ENCODE measurements around the gene METTL24. TPM values are rescaled to one million over a fixed set of nuclear protein-coding genes. Genes with fewer than 3 reads are reported as not detected.

The METTL24 gene
- total RNA-seq, 2 donors from 2014 or later: 0.96 to 3.0 TPM

DNA sequence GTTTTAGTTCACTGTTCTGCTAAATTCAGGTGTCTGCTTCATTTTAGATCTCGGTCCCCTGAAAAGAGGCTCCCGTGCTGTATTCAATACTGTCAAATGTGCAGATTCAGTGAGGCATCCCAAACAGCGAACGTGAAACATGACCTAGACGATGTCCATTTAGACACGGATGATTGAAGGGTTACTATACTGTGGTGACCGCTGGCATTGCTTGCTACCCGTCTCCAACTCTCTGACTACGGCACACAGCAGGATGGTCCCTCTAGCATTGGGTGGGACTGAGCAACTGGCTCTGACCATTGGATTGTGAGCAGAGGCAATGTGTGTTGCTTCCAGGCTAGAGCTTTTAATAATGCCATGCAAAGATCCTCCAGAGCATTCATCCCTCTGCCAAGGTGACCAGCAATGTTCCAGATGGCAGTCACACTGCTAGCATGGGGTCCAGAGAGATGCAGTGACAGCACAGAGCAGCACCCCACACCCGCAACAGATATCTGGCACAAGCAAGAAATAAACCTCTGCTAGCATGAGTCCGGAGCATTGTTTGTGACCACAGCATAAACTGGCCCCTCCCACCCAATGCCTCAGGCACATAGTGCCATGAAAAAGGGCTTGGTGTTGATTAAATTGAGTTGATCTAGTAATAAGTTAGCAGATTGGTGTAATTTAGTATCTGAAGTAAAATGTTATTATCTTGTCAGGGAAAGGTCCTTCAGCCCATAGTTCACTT lies 9.0 kb downstream of the METTL24 start:
- intact Hi-C loops (cut with DNase I): no loop called here

GRCh38 chr6:110345025-110345424 lies 13.1 kb downstream of the METTL24 start:
- Histone ChIP-seq H3K4me3 (no peak overlapping the region), H3K27ac (no peak overlapping the region), H3K4me1 (replicated peaks) (no peaks in the 10 kb centered on the region), H3K36me3 (no peaks in the 10 kb centered on the region), H3K27me3 (replicated peaks; ENCODE audit: insufficient read depth) (no peaks in the 10 kb centered on the region), H3K9me3 (no peaks in the 10 kb centered on the region)
- no peak for DNase-seq (ENCODE audit: low spot score)
- WGBS: 46% methylated on average over 4 of the region's 4 CpGs
- TF ChIP-seq POLR2A (IDR thresholded peaks at IDR 0.05) (no peak), POLR2AphosphoS5 (IDR thresholded peaks at IDR 0.05) (no peak), CTCF (IDR thresholded peaks at IDR 0.05) (no peak)
- intact Hi-C loops (cut with DNase I): no loop called here

More for the DNA sequence above, 9.0 kb downstream of the METTL24 start:
- WGBS: 87% methylated on average over 11 of the region's 11 CpGs
- H3K4me1 ChIP-seq (replicated peaks): no peaks in the 10 kb centered on the region
- DNase-seq (ENCODE audit: low spot score): no peak
- no peaks in the 10 kb centered on the region for H3K9me3 ChIP-seq
- H3K4me3 ChIP-seq: no peak overlapping the region
- H3K27me3 ChIP-seq (replicated peaks; ENCODE audit: insufficient read depth): no peaks in the 10 kb centered on the region
- TF ChIP-seq CTCF (IDR thresholded peaks at IDR 0.05) (no peak), POLR2AphosphoS5 (IDR thresholded peaks at IDR 0.05) (no peak), POLR2A (IDR thresholded peaks at IDR 0.05) (no peak)
- no peak overlapping the region for H3K27ac ChIP-seq
- no peaks in the 10 kb centered on the region for H3K36me3 ChIP-seq

GRCh38 chr6:110342759-110343158 lies 15.4 kb downstream of the METTL24 start:
- Histone ChIP-seq H3K9me3 (no peaks in the 10 kb centered on the region), H3K27ac (no peak overlapping the region), H3K4me3 (no peak overlapping the region), H3K4me1 (replicated peaks) (no peaks in the 10 kb centered on the region), H3K36me3 (no peaks in the 10 kb centered on the region), H3K27me3 (replicated peaks; ENCODE audit: insufficient read depth) (no peaks in the 10 kb centered on the region)
- 94% methylated on average over 3 of the region's 3 CpGs for WGBS
- TF ChIP-seq CTCF (IDR thresholded peaks at IDR 0.05) (no peak), POLR2A (IDR thresholded peaks at IDR 0.05) (no peak), POLR2AphosphoS5 (IDR thresholded peaks at IDR 0.05) (no peak)
- no peak for DNase-seq (ENCODE audit: low spot score)
- intact Hi-C loops (cut with DNase I): loop anchor here (5.0 kb wide), 1 partner anchor 160 kb away; the partner anchor contains the start of gene CDC40

- WGBS: 73% methylated on average over 10 of the region's 10 CpGs
- H3K4me3 ChIP-seq: no peak overlapping the region
- no peaks in the 10 kb centered on the region for H3K36me3 ChIP-seq
- TF ChIP-seq CTCF (IDR thresholded peaks at IDR 0.05) (no peak), POLR2A (IDR thresholded peaks at IDR 0.05) (no peak), POLR2AphosphoS5 (IDR thresholded peaks at IDR 0.05) (no peak)
- no peak for DNase-seq (ENCODE audit: low spot score)
- H3K27ac ChIP-seq: no peak overlapping the region
- no peaks in the 10 kb centered on the region for H3K4me1 ChIP-seq (replicated peaks)
- intact Hi-C loops (cut with DNase I): loop anchor here (5.0 kb wide), 1 partner anchor 160 kb away; the partner anchor contains the start of gene CDC40
- no peaks in the 10 kb centered on the region for H3K9me3 ChIP-seq
- H3K27me3 ChIP-seq (replicated peaks; ENCODE audit: insufficient read depth): no peaks in the 10 kb centered on the region
Observed at GRCh38 chr6:110341663-110342596, 16.2 kb downstream of the METTL24 start.

All from prostate gland (tissue), 2 donors.